Fibroblast of lung (primary cell): ENCODE results near the gene AQP11.

Source experiments
- CTCF ChIP-seq, 2 donors: IDR thresholded peaks in 1 of 2; conservative IDR thresholded peaks in 1 of 2; 1 replicate in 1 of 2; 2 replicates in 1 of 2; pipeline ENCODE4 v1.5.1; 2011 to 2012; ENCODE audit warnings: low read length in 2 of 2, control low read depth in 1 of 2, inconsistent platforms in 1 of 2, low read depth in 1 of 2, mild to moderate bottlenecking in 1 of 2
- EZH2 ChIP-seq: IDR thresholded peaks from 2 replicates; pipeline ENCODE4 v1.5.1; 2012; ENCODE audit warnings: low read length, control low read depth, mild to moderate bottlenecking; ENCODE audit errors: missing control alignments

GRCh38 chr11:77559686-77560401 lies 29.9 kb upstream of the AQP11 start:
- no peak for TF ChIP-seq CTCF (conservative IDR thresholded peaks at IDR 0.05 in 1 of 2, IDR thresholded peaks at IDR 0.05 in 1 of 2; ENCODE audit: low read depth in 1 of 2, low read length in 2 of 2)
- TF ChIP-seq EZH2, result no peak
